ENCODE results near the gene GNL1.

DNA sequence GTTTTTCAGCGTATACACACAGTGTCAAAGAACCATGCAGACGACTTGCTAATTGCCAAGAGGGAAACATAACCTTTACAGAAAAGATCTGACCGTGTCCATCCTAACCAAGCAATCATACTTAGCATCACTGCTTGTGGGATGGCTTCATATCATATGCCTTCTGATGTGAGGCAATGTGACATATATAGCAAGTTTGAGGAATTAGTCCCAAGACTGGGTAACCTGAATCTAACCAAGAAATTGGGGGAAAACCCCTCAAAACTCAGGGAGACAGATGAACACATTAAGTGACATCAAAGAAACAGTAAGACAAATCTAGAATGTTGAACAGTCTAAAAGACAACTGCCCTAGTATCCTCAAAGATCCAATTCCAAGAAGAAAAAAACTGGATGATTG lies 18.4 kb downstream of the GNL1 start:
- TF ChIP-seq EZH2 (IDR thresholded peaks at IDR 0.05; ENCODE audit: borderline replicate concordance, low read length) = no peak
- TF ChIP-seq, protein P1, sequence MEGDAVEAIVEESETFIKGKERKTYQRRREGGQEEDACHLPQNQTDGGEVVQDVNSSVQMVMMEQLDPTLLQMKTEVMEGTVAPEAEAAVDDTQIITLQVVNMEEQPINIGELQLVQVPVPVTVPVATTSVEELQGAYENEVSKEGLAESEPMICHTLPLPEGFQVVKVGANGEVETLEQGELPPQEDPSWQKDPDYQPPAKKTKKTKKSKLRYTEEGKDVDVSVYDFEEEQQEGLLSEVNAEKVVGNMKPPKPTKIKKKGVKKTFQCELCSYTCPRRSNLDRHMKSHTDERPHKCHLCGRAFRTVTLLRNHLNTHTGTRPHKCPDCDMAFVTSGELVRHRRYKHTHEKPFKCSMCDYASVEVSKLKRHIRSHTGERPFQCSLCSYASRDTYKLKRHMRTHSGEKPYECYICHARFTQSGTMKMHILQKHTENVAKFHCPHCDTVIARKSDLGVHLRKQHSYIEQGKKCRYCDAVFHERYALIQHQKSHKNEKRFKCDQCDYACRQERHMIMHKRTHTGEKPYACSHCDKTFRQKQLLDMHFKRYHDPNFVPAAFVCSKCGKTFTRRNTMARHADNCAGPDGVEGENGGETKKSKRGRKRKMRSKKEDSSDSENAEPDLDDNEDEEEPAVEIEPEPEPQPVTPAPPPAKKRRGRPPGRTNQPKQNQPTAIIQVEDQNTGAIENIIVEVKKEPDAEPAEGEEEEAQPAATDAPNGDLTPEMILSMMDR (IDR thresholded peaks at IDR 0.05; ENCODE audit: low read length) = no peak
